NCI-H345 treated with DMSO at 0.1 percent for 48 hours (cell line): ENCODE results near the gene COL1A2.

ENCODE experiments used
- DNase-seq: peaks from one replicate; lab custom pipeline; 2025; ENCODE audit not compliant: unreplicated experiment; lab: John Stamatoyannopoulos, UW

Gene COL1A2

DNA sequence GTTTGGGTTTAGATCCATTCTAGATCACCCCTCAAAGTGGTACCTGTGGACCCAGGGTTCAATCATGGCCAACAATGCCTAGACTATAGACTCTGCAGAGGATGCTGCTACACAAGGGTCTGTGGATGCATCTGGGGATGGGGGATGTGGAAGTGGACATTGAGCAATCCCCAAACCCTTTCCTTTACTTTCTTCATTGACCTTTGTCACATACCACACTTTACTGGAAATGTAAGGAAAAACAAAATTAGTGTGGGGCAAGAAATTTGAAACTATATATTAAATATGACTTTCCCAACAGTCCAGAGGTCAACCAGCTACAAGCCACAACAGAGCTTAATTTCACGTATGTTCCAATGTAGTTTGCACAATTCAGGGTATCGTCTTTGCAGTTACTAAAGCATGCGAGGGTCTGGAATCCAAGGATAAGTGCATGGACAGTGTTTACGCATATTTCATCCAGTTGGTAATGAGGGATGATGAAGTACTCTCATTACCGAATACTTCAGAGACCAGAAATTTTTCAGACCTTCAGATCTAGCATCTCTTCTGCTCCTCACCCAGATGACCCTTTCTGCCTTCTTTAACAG, 81.7 kb downstream of the COL1A2 start:
- no peak for DNase-seq

DNA sequence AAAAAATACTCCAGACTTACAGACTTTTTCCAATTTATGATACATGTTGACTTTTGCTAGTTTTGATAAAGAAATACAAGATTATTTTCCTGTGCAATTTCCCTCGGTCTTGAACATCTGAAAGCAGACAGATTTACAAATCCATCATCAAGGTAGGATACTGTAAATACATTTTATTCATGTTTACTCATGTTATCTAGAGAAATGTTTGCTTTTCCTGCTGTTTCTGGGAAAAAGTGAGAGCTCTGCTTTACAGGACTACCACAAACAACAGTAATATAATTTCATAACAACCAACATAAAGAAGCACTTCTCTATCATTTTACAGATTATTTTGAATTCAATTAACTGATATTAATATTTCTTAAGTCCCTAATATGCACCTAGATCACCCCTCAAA, 83.2 kb downstream of the COL1A2 start:
- DNase-seq: no peak

DNA sequence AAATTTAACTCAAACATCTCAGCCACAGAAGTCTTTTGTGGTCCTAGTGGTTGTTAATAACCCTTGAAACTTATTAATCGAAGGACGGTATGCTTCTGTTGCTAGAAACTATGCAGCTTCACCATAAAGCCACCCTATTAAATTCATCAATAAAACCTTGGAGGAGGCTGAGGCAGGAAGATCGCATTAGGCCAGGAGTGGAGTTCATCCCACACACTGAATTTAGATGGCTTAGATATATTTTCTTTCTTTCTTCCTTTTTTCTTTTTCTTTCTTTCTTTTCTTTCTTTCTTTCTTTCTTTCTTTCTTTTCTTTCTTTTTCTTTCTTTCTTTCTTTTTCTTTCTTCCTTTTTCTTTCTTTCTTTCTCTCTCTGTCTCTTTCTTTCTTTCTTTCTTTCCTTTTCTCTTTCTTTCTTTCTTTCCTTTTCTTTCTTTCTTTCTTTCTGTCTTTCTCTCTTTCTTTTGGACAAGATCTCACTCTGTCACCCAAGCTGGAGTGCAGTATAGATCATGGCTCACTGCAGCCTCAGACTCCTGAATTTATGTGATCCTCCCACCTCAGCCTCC, 84.0 kb downstream of the COL1A2 start:
- no peak for DNase-seq
